RWPE2 (cell line): Measurements from ENCODE around the gene PRKACA.

Experiments used
- ATAC-seq: fragments of 200-7000 bp; cut with Tn5 transposase; 3 replicates; pipeline ENCODE4 v1.9.1; 2021; ENCODE audit warnings: low read depth
- DNase-seq: peaks from one replicate; pipeline ENCODE4 v3.0.0-alpha.2; 2020; ENCODE audit warnings: low spot score
- H3K27ac ChIP-seq: fragments of 450-650 bp; 2 replicates; pipeline ENCODE4 v1.5.1; 2017; ENCODE audit warnings: mild to moderate bottlenecking; ENCODE audit not compliant: poor library complexity, severe bottlenecking
- H3K27me3 ChIP-seq: fragments of 250-450 bp; sonication (Bioruptor Pico); 2 replicates; pipeline ENCODE4 v1.5.1; 2021; ENCODE audit warnings: mild to moderate bottlenecking, moderate library complexity; ENCODE audit not compliant: insufficient read depth, poor library complexity, severe bottlenecking
- H3K36me3 ChIP-seq: fragments of 250-450 bp; sonication (Bioruptor Pico); 2 replicates; pipeline ENCODE4 v1.5.1; 2020; ENCODE audit warnings: low read depth, mild to moderate bottlenecking, moderate library complexity
- H3K4me1 ChIP-seq: fragments of 250-450 bp; sonication (Bioruptor Pico); 2 replicates; pipeline ENCODE4 v1.5.1; 2021; ENCODE audit warnings: mild to moderate bottlenecking, moderate library complexity; ENCODE audit not compliant: insufficient read depth, poor library complexity, severe bottlenecking
- H3K4me3 ChIP-seq: fragments of 250-450 bp; sonication (Bioruptor Pico); 2 replicates; pipeline ENCODE4 v1.5.1; 2021; ENCODE audit warnings: mild to moderate bottlenecking, moderate library complexity; ENCODE audit not compliant: severe bottlenecking
- H3K9me3 ChIP-seq: fragments of 250-450 bp; sonication (Bioruptor Pico); 2 replicates; pipeline ENCODE4 v1.5.1; 2021; ENCODE audit warnings: mild to moderate bottlenecking, moderate library complexity; ENCODE audit not compliant: severe bottlenecking
- TF ChIP-seq, protein P1 (sequence below): fragments of 450-650 bp; IDR thresholded peaks from one replicate; pipeline ENCODE4 v1.5.1; 2017; ENCODE audit warnings: mild to moderate bottlenecking, moderate library complexity; ENCODE audit not compliant: poor library complexity, severe bottlenecking

The PRKACA gene

DNA sequence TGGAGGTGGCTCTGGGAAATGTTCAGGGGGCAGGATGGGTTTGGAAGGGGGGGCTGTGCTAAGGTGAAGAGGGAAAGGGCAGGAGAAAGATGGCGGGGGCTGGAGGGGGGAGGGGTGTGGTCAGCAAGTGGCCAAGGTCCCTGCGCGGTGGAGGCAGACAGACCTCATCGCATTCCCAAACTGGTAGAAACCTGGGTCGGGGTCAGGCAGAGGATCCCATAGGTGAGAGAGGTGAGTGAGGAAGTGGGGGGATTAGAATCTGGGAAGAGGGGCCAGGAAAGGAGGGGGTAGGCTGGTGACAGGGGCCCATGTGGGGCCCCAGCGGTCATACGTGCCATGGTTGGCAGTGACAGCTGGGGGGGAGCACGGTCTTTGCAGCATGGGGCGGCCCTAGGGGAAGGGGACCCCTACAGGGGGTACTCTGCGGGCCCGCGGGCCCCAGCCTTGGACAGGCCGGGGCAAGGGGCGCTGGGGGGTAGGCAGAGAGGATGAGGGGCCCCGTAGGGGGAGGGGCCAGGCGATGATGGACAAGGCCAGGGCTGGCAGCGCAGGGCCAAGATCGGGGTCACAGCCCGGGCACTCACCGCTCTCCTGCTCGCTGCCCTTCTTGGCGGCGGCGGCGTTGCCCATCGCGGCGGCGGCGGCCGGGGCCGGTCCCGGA, 514 bp downstream of the PRKACA start:
- ATAC-seq (no peak), DNase-seq (no peak)
- Histone ChIP-seq H3K9me3 (no peaks in the 10 kb centered on the region), H3K4me1 (peaks cover 8% of the 10 kb centered on the region), H3K4me3 (peak overlapping the region; percentile 94), H3K27me3 (no peaks in the 10 kb centered on the region), H3K27ac (peak overlapping the region; percentile 16), H3K36me3 (no peaks in the 10 kb centered on the region)
- TF ChIP-seq, protein P1, sequence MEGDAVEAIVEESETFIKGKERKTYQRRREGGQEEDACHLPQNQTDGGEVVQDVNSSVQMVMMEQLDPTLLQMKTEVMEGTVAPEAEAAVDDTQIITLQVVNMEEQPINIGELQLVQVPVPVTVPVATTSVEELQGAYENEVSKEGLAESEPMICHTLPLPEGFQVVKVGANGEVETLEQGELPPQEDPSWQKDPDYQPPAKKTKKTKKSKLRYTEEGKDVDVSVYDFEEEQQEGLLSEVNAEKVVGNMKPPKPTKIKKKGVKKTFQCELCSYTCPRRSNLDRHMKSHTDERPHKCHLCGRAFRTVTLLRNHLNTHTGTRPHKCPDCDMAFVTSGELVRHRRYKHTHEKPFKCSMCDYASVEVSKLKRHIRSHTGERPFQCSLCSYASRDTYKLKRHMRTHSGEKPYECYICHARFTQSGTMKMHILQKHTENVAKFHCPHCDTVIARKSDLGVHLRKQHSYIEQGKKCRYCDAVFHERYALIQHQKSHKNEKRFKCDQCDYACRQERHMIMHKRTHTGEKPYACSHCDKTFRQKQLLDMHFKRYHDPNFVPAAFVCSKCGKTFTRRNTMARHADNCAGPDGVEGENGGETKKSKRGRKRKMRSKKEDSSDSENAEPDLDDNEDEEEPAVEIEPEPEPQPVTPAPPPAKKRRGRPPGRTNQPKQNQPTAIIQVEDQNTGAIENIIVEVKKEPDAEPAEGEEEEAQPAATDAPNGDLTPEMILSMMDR = no peak

DNA sequence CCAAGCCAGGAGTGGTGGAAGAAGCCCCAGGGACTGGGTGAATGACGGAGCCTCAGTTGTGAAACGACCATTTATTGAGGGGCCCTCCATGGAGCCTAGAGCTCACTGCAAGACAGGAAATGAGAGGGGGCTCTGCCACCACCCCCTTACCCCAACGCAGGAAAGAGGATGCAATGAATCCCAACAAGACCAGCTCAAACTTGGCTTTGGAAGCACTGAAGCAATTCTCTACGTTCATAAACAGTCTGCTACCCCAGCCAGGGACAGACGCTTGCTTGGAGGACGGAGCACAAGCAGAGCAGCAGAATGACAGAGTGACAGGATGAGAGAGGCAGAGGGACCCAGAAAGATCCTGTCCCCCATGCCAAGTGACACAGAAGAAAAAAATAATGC, 1.0 kb downstream of the PRKACA start:
- Histone ChIP-seq H3K4me1 (peaks cover 8% of the 10 kb centered on the region), H3K36me3 (no peaks in the 10 kb centered on the region), H3K27ac (peak overlapping the region; percentile 16)

DNA sequence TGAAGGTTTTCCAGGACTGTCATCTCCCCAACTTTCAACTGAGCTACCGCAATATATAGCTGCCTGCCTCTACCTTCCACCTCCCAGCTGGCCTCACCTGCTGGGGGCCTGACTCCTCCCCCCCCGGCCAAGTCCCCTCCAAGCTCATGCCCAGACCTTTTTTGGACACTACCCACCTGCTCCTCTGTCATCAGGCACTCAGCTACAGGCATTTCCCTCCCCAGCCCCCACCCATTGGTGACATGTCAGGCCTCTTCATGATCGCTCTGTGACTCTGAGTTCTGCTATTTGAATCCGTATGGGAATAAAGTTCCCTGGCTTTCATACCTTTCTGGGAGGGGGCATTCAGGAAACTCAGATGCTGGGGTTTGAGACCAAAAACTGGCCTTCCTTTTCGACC, 1.8 kb downstream of the PRKACA start:
- no peak for ATAC-seq
- Histone ChIP-seq H3K27me3 (no peaks in the 10 kb centered on the region), H3K4me1 (peaks cover 8% of the 10 kb centered on the region), H3K27ac (no peak overlapping the region), H3K9me3 (no peaks in the 10 kb centered on the region), H3K4me3 (no peak overlapping the region), H3K36me3 (no peaks in the 10 kb centered on the region)
- no peak for DNase-seq
- TF ChIP-seq, protein P1 = no peak

More for the DNA sequence above, 1.0 kb downstream of the PRKACA start:
- Histone ChIP-seq H3K27me3 (no peaks in the 10 kb centered on the region), H3K4me3 (peak overlapping the region; percentile 94), H3K9me3 (no peaks in the 10 kb centered on the region)
- TF ChIP-seq, protein P1 = no peak
- ATAC-seq (no peak), DNase-seq (no peak)

DNA sequence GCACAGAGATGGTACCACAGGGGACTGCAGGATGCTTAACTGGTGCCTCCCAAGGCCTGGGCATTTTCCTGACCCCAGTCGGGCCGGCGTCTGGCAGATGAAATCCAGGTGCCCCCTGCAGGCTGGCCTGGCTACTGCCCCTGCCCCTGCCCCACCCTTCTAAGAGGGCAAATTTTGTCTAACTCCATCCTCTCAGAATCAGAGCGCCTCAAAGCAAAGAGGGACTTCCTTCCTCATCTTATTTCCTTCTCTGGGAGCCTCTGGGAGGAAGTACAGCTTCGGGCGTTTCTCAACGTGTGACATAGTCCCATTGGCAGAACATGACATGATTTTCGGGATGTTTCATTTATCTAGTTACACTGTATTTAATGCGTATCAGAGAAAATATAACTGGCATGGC, 2.7 kb downstream of the PRKACA start:
- H3K36me3 ChIP-seq = no peaks in the 10 kb centered on the region
- no peak overlapping the region for H3K4me3 ChIP-seq
- no peaks in the 10 kb centered on the region for H3K27me3 ChIP-seq
- DNase-seq = no peak
- H3K9me3 ChIP-seq = no peaks in the 10 kb centered on the region
- H3K27ac ChIP-seq = no peak overlapping the region
- peaks cover 8% of the 10 kb centered on the region for H3K4me1 ChIP-seq
- TF ChIP-seq, protein P1 = peak; percentile 41
- no peak for ATAC-seq

- peaks cover 8% of the 10 kb centered on the region for H3K4me1 ChIP-seq
- no peaks in the 10 kb centered on the region for H3K36me3 ChIP-seq
- TF ChIP-seq, protein P1 = no peak
- DNase-seq (no peak), ATAC-seq (no peak)
- H3K27ac ChIP-seq = no peak overlapping the region
- no peaks in the 10 kb centered on the region for H3K27me3 ChIP-seq
- H3K9me3 ChIP-seq = no peaks in the 10 kb centered on the region
- no peak overlapping the region for H3K4me3 ChIP-seq
Measured at GRCh38 chr19:14114439-14114838, 3.1 kb downstream of the PRKACA start.
